Stomach (tissue), 9 donors: ENCODE data around the gene ISG20. TPM values are rescaled to one million over a fixed set of nuclear protein-coding genes. Genes with fewer than 3 reads are reported as not detected.
A peak's percentile ranks its signal among the peaks of the same experiment; 100 is the strongest.

ENCODE experiments used
- DNase-seq, 2 donors: peaks; one replicate each; pipeline versions ENCODE4 v3.0.0 to v3.0.0-alpha.2; 2013 to 2019
- H3K27ac ChIP-seq, 5 donors: fragments of 200-600 bp in 4 of 5; sonication (generic) in 4 of 5; one replicate each; pipeline ENCODE4 v1.5.1; 2013 to 2019; ENCODE audit warnings: mild to moderate bottlenecking in 1 of 5, moderate library complexity in 1 of 5
- H3K27me3 ChIP-seq, 3 donors: fragments of 200-600 bp; sonication (generic); one replicate each; pipeline ENCODE4 v1.5.1; 2017 to 2019; ENCODE audit warnings: mixed run types in 1 of 3
- H3K36me3 ChIP-seq, 4 donors: fragments of 200-600 bp; sonication (generic); 1 replicate in 3 of 4; 2 replicates in 1 of 4; pipeline ENCODE4 v1.5.1; 2016 to 2019
- H3K4me1 ChIP-seq, 4 donors: fragments of 200-600 bp; sonication (generic); one replicate each; pipeline ENCODE4 v1.5.1; 2016 to 2019
- H3K4me3 ChIP-seq, 4 donors: fragments of 200-600 bp; sonication (generic) in 3 of 4; one replicate each; pipeline ENCODE4 v1.5.1; 2016 to 2019; ENCODE audit warnings: mild to moderate bottlenecking in 1 of 4
- H3K9me3 ChIP-seq, 4 donors: fragments of 200-600 bp; sonication (generic); one replicate each; pipeline ENCODE4 v1.5.1; 2016 to 2019
- CTCF ChIP-seq, 7 experiments: fragments of 450-650 bp in 4 of 7; fragments of 200-600 bp in 3 of 7; sonication (generic) in 3 of 7; IDR thresholded peaks; one replicate each; pipeline ENCODE4 v1.5.1; 2016 to 2019; ENCODE audit warnings: antibody characterized with exemption in 7 of 7, control low read depth in 2 of 7, mild to moderate bottlenecking in 1 of 7
- EP300 ChIP-seq: sonication (generic); formaldehyde crosslinking; IDR thresholded peaks from one replicate; pipeline ENCODE4 v1.6.1; 2017; ENCODE audit warnings: antibody characterized with exemption
- POLR2A ChIP-seq, 4 donors: fragments of 450-650 bp; IDR thresholded peaks; one replicate each; pipeline ENCODE4 v1.6.1; 2016; ENCODE audit warnings: antibody characterized with exemption in 4 of 4, control low read depth in 2 of 4, mild to moderate bottlenecking in 1 of 4, moderate library complexity in 1 of 4
- POLR2AphosphoS5 ChIP-seq, 3 donors: sonication (generic); formaldehyde crosslinking; IDR thresholded peaks; one replicate each; pipeline ENCODE4 v1.6.1; 2016; ENCODE audit warnings: antibody characterized with exemption in 3 of 3
- WGBS, 5 donors: extraction: QIAGEN DNeasy Blood & Tissue Kit in 3 of 5; methylation state at CpG; one replicate each; pipeline versions ENCODE4 v1.1.5 to v1.1.7; 2013 to 2018; 5-methylcytosine and 5-hydroxymethylcytosine counted together
- intact Hi-C: fragments of 100-400 bp; cut with DNase I; formaldehyde crosslinking; loops from one replicate; pipeline ENCODE4 v1.15.1; 2023; ENCODE audit warnings: low total_unique reads
- polyA plus RNA-seq, 3 donors: library from polyadenylated mRNA; stranded (reverse); fragments of 200-250 nt; gene quantifications; one replicate each; pipeline ENCODE4 v1.2.3, GENCODE V29; 2013
- total RNA-seq, 5 donors: library from RNA; depleted of rRNA; stranded (reverse); fragments of >200 nt; gene quantifications; one replicate each; pipeline versions ENCODE4 v1.1.0 to v1.2.3, GENCODE V29; 2014 to 2016
- donor health status: healthy with polysubstance abuse.
- donor health status: Bipolar disorder and iron deficiency.
- donor health status: healthy.

ISG20 gene
- total and polyA plus RNA-seq, 8 donors: 15.6 to 137 (median 73.9) TPM

GRCh38 chr15:88664151-88664778 lies 25.4 kb downstream of the ISG20 start:
- H3K4me3 ChIP-seq: no peak overlapping the region
- no peaks in the 10 kb centered on the region for H3K9me3 ChIP-seq
- no peaks in the 10 kb centered on the region for H3K36me3 ChIP-seq
- peak; percentile 43 to 75 for DNase-seq
- H3K27ac ChIP-seq: no peak overlapping the region
- TF ChIP-seq POLR2AphosphoS5 (IDR thresholded peaks at IDR 0.05) (no peak), CTCF (IDR thresholded peaks at IDR 0.05) (peak in 1 of 7 experiments; percentile 41)
- intact Hi-C loops: no loop called here
- no peaks in the 10 kb centered on the region for H3K27me3 ChIP-seq
- WGBS, 5 donors: 64 to 80% (median 72%) methylated on average over 7 of the region's 7 CpGs
- H3K4me1 ChIP-seq: peaks cover 0 to 19% (median 8%) of the 10 kb centered on the region in 4 donors

GRCh38 chr15:88674661-88675060 lies 35.8 kb downstream of the ISG20 start:
- intact Hi-C loops: no loop called here
- Histone ChIP-seq H3K9me3 (no peaks in the 10 kb centered on the region), H3K36me3 (no peaks in the 10 kb centered on the region), H3K27me3 (peaks cover 0 to 3% (median 0%) of the 10 kb centered on the region in 3 donors), H3K27ac (no peak overlapping the region), H3K4me3 (no peak overlapping the region), H3K4me1 (no peaks in the 10 kb centered on the region)
- WGBS, 5 donors: 73 to 84% (median 80%) methylated on average over 4 of the region's 4 CpGs
- no peak for DNase-seq
- TF ChIP-seq POLR2AphosphoS5 (IDR thresholded peaks at IDR 0.05) (no peak), POLR2A (IDR thresholded peaks at IDR 0.05) (no peak), CTCF (IDR thresholded peaks at IDR 0.05) (no peak), EP300 (no peak)

- no peak overlapping the region for H3K27ac ChIP-seq
- no peak overlapping the region for H3K4me3 ChIP-seq
- DNase-seq: no peak
- no peaks in the 10 kb centered on the region for H3K9me3 ChIP-seq
- 89 to 95% (median 92%) methylated on average over 6 of the region's 6 CpGs for WGBS, 5 donors
- H3K27me3 ChIP-seq: peaks cover 0 to 3% (median 0%) of the 10 kb centered on the region in 3 donors
- TF ChIP-seq CTCF (IDR thresholded peaks at IDR 0.05): no peak
- no peak for TF ChIP-seq POLR2AphosphoS5 (IDR thresholded peaks at IDR 0.05)
- no peak for TF ChIP-seq POLR2A (IDR thresholded peaks at IDR 0.05)
- no peak for TF ChIP-seq EP300
- no peaks in the 10 kb centered on the region for H3K36me3 ChIP-seq
- no peaks in the 10 kb centered on the region for H3K4me1 ChIP-seq
- intact Hi-C loops: no loop called here
Measured at GRCh38 chr15:88678755-88679154, 39.9 kb downstream of the ISG20 start.

- 89 to 94% (median 93%) methylated on average over 13 of the region's 13 CpGs for WGBS, 5 donors
- peaks cover 0 to 3% (median 0%) of the 10 kb centered on the region in 3 donors for H3K27me3 ChIP-seq
- H3K9me3 ChIP-seq: no peaks in the 10 kb centered on the region
- H3K4me1 ChIP-seq: no peaks in the 10 kb centered on the region
- H3K4me3 ChIP-seq: no peak overlapping the region
- no peaks in the 10 kb centered on the region for H3K36me3 ChIP-seq
- DNase-seq: no peak
- intact Hi-C loops: no loop called here
- H3K27ac ChIP-seq: no peak overlapping the region
- no peak for TF ChIP-seq POLR2AphosphoS5 (IDR thresholded peaks at IDR 0.05)
- no peak for TF ChIP-seq POLR2A (IDR thresholded peaks at IDR 0.05)
- no peak for TF ChIP-seq EP300
- no peak for TF ChIP-seq CTCF (IDR thresholded peaks at IDR 0.05)
Measured at GRCh38 chr15:88680241-88681001, 41.6 kb downstream of the ISG20 start.
